ENCODE results near the gene RAB29. TPM values are rescaled to one million over a fixed set of nuclear protein-coding genes. Genes with fewer than 3 reads are reported as not detected.

The RAB29 gene
- total RNA-seq, 1 donor = 43.2 TPM

DNA sequence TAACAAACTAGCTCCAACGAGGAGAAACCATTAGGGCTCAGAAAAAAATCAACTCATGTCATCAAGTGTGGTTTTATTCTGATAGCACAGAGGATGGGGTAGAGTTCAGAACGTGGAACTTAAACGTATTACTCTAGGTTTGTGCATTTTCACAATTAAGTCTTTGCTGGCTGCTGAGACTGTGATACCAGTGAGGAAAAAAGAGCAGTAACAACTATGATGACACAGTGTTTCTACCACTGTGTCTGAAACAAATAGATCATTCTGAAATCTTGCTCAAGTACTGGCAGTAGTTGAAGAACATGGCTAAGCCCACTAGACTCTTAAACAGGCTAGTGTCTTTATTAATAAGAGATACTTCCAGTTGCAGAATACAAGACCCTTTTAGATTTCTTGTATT is 56.3 kb downstream of the RAB29 start:
- TF ChIP-seq, protein P1, sequence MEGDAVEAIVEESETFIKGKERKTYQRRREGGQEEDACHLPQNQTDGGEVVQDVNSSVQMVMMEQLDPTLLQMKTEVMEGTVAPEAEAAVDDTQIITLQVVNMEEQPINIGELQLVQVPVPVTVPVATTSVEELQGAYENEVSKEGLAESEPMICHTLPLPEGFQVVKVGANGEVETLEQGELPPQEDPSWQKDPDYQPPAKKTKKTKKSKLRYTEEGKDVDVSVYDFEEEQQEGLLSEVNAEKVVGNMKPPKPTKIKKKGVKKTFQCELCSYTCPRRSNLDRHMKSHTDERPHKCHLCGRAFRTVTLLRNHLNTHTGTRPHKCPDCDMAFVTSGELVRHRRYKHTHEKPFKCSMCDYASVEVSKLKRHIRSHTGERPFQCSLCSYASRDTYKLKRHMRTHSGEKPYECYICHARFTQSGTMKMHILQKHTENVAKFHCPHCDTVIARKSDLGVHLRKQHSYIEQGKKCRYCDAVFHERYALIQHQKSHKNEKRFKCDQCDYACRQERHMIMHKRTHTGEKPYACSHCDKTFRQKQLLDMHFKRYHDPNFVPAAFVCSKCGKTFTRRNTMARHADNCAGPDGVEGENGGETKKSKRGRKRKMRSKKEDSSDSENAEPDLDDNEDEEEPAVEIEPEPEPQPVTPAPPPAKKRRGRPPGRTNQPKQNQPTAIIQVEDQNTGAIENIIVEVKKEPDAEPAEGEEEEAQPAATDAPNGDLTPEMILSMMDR (IDR thresholded peaks at IDR 0.05; ENCODE audit: insufficient read depth, low read depth, low read length) = no peak
- no peak overlapping the region for H3K4me3 ChIP-seq (ENCODE audit: low read depth, low read length)
- DNase-seq (ENCODE audit: low read depth) = no peak

Small RNA genes lying within 50 kb of the gene (small RNA-seq; reads per million reads assigned to genes)
- not detected for gene RF00139

Other genes starting within 250 kb of the RAB29 start
- gene ELK4, start 143.5 kb downstream of the RAB29 start, total RNA-seq = 23.5 and 30.2 TPM in 2 replicates
- 3.2 and 5.2 TPM in 2 replicates for gene SLC45A3, start 95.0 kb downstream of the RAB29 start, total RNA-seq
- gene NUCKS1, start 25.3 kb downstream of the RAB29 start, total RNA-seq = 206 and 233 TPM in 2 replicates
- 13.9 and 20.7 TPM in 2 replicates for gene SLC41A1, start 37.7 kb upstream of the RAB29 start, total RNA-seq
- under 0.01 TPM in 1 of 2 replicates, not detected in the other for gene PM20D1, start 74.7 kb upstream of the RAB29 start, total RNA-seq
- not detected in 2 replicates for gene SLC26A9, start 168.0 kb upstream of the RAB29 start, total RNA-seq
- gene RAB7B, start 227.9 kb upstream of the RAB29 start, total RNA-seq = 4.2 and 5.2 TPM in 2 replicates
- gene CTSE, start 248.4 kb upstream of the RAB29 start, total RNA-seq = not detected in 2 replicates

Data from fibroblast of villous mesenchyme (primary cell).